ENCODE data around the gene KCNK17. TPM values are rescaled to one million over a fixed set of nuclear protein-coding genes. Genes with fewer than 3 reads are reported as not detected.
"Not testable (repeated sequence)": the region's sequence is repeated elsewhere in the genome, so short reads cannot be mapped to it uniquely, and the experiment has no call there.

The KCNK17 gene
- total RNA-seq, 1 donor from 2014 or later = not detected

GRCh38 chr6:39302669-39303424 lies 11.4 kb downstream of the KCNK17 start:
- intact Hi-C loops (cut with micrococcal nuclease) = loop anchor here (1.0 to 10.0 kb wide), 5 partner anchors 74 to 431 kb away; partner anchors contain the start of gene KCNK5

- intact Hi-C loops (cut with micrococcal nuclease) = loop anchor here (2.0 to 10.0 kb wide), 3 partner anchors 73 to 307 kb away; partner anchors contain the start of gene KCNK5
Measured at GRCh38 chr6:39302011-39302410, 12.2 kb downstream of the KCNK17 start.

DNA sequence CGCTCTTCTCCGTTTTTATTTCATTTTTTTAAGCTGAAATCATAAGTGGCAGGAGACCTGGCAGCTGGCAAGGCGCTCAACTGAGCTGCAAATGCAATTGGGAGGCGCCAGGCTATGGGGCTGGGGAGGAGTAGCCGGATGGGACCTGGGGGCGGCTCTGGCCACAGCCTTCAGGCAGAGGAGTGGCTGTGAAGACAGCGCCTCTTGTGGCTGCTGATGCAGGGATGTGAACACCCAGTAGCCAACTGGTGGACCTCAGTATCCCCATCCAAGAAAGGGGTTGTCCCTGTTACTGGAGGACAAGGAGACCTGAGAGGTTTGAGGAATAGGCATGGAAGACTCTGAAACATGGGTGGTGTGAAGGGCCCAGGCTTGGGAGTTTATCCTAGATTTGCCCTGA lies 12.6 kb downstream of the KCNK17 start:
- intact Hi-C loops (cut with micrococcal nuclease) = loop anchor here (2.0 to 10.0 kb wide), 3 partner anchors 73 to 307 kb away; partner anchors contain the start of gene KCNK5

DNA sequence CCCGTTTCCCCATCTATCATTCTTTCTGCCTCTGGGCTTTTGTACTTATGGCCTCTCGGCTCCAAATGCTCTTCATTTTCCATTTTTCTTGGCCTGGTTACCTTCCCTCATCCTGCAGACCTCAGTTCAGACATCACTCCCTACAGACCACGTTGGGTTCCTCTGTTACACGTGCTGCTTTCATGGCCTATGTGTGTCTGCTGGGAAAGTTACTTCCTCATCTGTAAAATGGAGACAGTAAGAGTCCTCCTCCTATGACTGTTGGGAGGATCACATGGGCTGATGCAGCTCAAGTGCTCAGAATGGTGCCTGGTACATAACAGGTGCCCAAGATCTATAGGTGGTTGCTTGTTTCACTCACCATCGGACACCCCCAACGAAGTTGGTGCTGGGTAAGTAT lies 13.5 kb downstream of the KCNK17 start:
- intact Hi-C loops (cut with micrococcal nuclease) = loop anchor here (10.0 kb wide), 2 partner anchors 216 to 306 kb away; no protein-coding TSS in a partner anchor

- intact Hi-C loops (cut with micrococcal nuclease) = no loop called here
Measured at GRCh38 chr6:39298061-39298460, 16.2 kb downstream of the KCNK17 start.

DNA sequence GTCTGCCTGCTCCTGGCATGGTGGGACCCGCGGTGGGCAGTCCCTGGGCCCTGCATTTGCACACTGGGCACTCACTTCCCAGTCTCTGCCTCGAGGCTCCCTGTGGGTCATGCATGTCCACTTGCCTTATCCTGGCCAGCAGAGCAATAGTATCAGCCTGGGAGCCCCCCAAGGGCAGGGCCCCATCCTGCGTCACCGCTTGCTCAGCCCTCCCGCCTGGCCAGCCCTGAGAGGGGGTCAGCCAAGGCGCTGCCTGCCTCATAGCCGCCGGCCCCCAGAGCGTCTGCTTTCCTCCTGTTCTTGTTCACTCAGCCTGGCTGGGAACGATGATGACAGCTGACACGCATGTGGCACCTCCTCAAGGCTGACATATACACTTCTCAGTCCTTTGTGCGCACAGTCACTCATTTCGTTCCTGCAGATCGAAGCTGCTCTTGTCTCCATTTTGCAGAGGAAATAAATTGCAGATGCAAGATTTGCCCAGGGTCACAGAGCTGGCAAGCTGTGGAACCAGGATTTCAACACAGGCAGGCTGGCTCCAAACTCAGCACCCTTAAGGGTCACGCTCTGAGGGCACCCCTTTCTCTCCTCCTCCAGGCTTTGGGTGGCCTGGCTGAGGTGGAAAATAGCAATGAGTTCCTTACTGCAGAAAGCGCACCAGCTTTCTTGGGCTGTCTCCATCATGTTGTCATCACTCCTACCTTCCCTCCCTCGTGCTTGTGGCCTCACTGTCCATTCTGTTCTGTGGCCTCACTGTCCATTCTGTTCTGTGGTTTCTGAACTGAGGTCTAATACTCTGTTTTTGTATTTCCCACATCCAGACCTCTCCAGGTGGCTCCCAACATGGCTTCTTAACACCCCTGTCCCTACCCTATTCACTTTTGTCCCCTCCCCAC lies 17.2 kb downstream of the KCNK17 start:
- intact Hi-C loops (cut with micrococcal nuclease) = no loop called here

GRCh38 chr6:39295611-39296011 lies 18.6 kb downstream of the KCNK17 start:
- intact Hi-C loops (cut with micrococcal nuclease) = no loop called here

DNA sequence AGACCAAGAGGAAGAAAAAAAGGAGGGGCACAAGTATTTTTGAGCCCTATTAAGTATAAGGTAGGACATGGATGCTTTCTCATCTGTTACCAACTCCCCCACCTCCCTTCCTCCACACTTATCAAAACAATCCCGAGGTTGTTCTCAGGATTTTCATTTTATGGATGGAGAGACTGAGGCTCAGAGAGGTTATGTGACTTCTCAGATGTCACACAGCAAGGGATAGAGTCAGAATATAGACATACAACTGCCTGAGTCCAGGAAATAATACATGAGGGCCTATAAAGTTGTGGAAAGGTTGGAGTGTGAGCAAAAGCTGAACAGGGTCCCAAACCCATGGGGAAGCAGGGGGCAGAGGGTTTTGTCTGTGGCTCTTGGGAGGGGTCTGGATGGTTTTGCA lies 19.3 kb downstream of the KCNK17 start:
- intact Hi-C loops (cut with micrococcal nuclease) = no loop called here

GRCh38 chr6:39294133-39294532 lies 20.1 kb downstream of the KCNK17 start:
- intact Hi-C loops (cut with micrococcal nuclease) = no loop called here

- intact Hi-C loops (cut with micrococcal nuclease) = no loop called here
Measured at GRCh38 chr6:39292637-39293036, 21.6 kb downstream of the KCNK17 start.

DNA sequence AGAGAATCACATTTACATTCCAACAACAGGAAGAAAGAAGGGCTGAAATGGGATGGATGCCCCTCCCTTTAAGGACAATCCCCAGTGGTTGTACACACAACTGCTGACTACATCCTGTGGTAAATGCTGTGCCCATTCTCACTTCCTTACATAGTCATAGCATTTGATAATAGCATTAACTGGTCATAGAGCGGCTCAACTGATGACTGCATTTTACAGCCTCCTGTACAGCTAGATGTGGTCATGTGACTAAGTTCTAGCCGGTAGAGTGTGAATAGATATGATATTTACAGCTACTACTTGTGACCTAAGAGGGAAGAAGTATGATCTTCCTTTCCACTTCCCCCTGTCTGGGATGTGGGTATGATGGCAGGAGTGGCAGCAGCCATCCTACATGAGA lies 24.7 kb downstream of the KCNK17 start:
- intact Hi-C loops (cut with micrococcal nuclease) = no loop called here

DNA sequence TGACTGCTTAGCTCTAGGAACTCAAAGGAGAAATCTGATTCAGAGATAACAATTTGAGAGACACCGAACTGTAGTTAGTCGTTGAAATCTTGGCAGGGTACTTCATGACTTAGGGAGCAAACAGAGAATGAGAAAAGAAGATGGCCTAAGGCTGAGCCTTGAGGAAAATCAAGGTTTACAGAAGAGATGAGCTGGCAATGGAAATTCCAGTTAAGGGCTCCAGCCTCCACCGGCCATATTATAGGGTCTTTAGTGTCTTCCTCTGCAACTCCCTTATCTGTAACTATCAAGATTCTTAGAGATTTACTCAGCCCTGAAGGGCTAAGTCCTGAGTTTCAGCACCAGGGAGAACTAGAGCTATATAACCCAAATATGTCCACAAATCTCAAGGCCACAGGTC lies 26.6 kb downstream of the KCNK17 start:
- intact Hi-C loops (cut with micrococcal nuclease) = no loop called here

DNA sequence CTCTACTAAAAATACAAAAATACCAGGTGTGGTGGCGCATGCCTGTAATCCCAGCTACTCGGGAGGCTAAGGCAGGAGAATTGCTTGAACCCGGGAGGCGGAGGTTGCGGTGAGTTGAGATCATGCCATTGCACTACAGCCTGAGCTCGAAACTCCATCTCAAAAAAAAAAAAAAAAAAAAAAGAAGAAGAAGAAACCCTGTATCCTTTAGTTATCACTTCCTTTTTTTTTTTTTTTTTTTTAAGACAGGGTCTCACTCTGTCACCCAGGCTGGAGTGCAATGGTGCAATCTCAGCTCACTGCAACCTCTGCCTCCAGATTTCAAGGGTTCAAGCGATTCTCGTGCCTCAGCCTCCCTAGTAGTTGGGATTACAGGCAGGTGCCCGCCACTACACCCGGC lies 27.6 kb downstream of the KCNK17 start:
- intact Hi-C loops (cut with micrococcal nuclease) = not testable (repeated sequence)

GRCh38 chr6:39282774-39283173 lies 31.4 kb downstream of the KCNK17 start:
- intact Hi-C loops (cut with micrococcal nuclease) = no loop called here

DNA sequence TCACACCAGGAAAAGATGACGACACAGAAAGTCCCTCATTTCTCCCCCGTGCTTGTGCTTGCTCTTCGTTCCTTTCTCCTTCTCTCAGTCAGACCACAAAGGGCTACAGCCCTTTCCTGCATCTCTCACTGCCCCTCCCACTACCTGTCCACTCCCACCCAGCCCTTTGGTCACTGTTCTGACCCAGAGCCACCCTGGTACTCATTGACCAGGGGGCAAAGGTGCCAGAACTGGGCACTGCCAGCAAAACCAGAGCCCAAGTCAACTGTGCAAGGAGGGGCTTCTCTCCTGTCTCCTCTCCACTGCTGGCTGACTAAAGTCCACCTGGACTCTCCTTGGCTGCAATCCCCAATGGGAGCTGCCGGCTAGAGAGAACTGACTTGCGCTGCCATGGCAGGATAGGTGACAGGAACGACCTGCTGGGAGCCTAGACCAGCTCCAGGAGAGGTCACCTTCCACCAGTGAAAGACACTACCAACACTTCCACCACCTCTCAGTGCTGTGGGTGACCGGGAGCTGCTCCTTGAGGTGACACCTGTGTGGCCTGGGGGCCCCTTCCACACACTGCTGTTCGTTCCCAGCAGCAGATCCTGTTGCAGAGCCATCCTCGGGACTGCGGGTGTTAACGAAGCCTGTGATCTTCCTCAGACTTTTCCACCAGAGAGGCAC lies 32.8 kb downstream of the KCNK17 start:
- intact Hi-C loops (cut with micrococcal nuclease) = no loop called here

GRCh38 chr6:39280247-39280731 lies 33.9 kb downstream of the KCNK17 start:
- intact Hi-C loops (cut with micrococcal nuclease) = no loop called here

- intact Hi-C loops (cut with micrococcal nuclease) = no loop called here
Measured at GRCh38 chr6:39279539-39279938, 34.7 kb downstream of the KCNK17 start.

GRCh38 chr6:39276379-39276995 lies 37.7 kb downstream of the KCNK17 start:
- intact Hi-C loops (cut with micrococcal nuclease) = no loop called here

DNA sequence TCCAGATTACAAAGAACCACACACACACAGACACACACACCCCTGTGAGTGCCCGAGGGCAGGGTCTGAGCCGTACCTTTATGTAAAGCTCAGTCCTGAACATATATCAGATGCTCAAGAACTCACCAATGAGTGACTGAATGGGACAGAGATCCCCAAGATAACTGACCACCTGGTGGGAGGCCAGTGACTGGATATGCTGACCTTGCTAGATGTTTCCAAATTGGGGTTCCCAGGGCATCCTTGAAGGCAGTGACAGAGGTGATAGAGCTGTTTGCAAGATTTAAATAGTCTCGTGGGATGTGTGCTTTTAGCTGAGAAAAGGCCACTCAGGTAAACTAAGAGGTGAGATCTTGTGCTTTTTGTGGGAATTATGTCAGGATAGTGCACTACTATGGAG lies 39.3 kb downstream of the KCNK17 start:
- intact Hi-C loops (cut with micrococcal nuclease) = no loop called here

DNA sequence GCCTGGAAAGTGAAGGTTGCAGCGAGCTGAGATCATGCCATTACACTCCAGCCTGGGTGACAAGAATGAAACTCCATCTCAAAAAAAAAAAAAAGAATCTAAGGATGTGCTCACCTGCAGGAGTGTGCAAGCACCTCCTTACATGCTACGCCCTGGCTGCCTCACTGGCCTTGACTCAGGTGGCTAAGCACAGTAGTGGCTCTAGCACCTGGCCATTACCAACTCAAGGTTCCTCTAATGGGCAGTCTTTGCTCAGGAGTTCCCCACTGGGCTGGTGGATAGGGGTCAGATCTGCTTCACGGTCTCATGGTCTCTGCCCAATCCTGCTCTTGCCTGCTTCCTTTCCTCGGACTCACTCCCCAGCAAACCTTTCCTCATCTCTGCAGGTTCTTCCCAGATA lies 39.7 kb downstream of the KCNK17 start:
- intact Hi-C loops (cut with micrococcal nuclease) = no loop called here

DNA sequence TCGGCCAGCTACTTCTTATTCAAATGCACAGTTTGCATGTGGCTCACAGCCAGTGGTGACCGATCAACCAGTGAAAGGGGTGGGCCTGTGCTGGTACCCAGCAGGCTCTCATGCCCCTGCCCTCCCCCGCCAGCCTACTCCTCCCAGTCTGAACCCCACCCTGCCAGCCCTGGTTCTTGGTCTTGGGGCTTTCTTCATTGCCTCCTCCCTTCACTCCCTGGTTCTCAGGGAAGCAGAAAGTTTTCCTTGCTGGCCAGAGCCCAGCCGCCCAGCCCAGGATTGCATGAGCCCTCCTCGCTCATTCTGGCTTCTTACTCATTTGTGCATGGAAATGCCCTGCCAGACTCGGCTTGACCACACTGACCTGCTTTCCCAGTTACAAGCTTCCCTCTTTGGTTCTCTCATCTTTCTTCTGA lies 40.8 kb downstream of the KCNK17 start:
- intact Hi-C loops (cut with micrococcal nuclease) = no loop called here
